H1 (cell line): ENCODE results near the gene MLN. TPM values are rescaled to one million over a fixed set of nuclear protein-coding genes. Genes with fewer than 3 reads are reported as not detected.

Experiments used
- GTF2F1 ChIP-seq: IDR thresholded peaks from 2 replicates; pipeline ENCODE4 v1.6.1; 2012; ENCODE audit warnings: low read depth, low read length, improper control_type of control experiment, borderline replicate concordance
- polyA plus RNA-seq, 7 experiments: library from polyadenylated mRNA; depleted of rRNA in 3 of 7; stranded (reverse) in 5 of 7; unstranded in 2 of 7; fragments of >200 nt in 5 of 7; fragments of 200-250 nt in 2 of 7; gene quantifications; 1 replicate in 5 of 7; 2 replicates in 1 of 7; 4 replicates in 1 of 7; pipeline versions ENCODE4 v1.2.1 to v1.2.3, GENCODE V29; 2011 to 2013; ENCODE audit warnings: missing spikeins in 2 of 7, mixed read lengths in 2 of 7
- total RNA-seq: library from RNA; stranded (reverse); fragmentation: NEBNext Ultra II Directional; extraction: Animal tissue kit (Norgen Biotek cat#: 25700); gene quantifications from 2 replicates; pipeline ENCODE4 v1.2.1, GENCODE V29; 2021
- TF ChIP-seq, protein P1 (sequence below): fragments of 300-600 bp; sonication (generic); IDR thresholded peaks from 2 replicates; pipeline ENCODE4 v1.7.1; 2012; ENCODE audit warnings: low read length, moderate library complexity, mild to moderate bottlenecking, inconsistent platforms; ENCODE audit not compliant: insufficient replicate concordance
- TF ChIP-seq, protein P2 (sequence below), 3 experiments: IDR thresholded peaks; 1 replicate in 2 of 3; 2 replicates in 1 of 3; pipeline versions ENCODE4 v1.5.1 to v1.6.1; 2011; ENCODE audit warnings: low read length in 3 of 3, mild to moderate bottlenecking in 3 of 3, inconsistent platforms in 2 of 3, low read depth in 1 of 3, moderate library complexity in 1 of 3; ENCODE audit not compliant: insufficient read depth in 1 of 3; ENCODE audit errors: control extremely low read depth in 1 of 3

Gene MLN
- total and polyA plus RNA-seq, 2 of the 8 experiments (the other 6 are each of a cell fraction or from before 2014, with no cell fraction given), result not detected

DNA sequence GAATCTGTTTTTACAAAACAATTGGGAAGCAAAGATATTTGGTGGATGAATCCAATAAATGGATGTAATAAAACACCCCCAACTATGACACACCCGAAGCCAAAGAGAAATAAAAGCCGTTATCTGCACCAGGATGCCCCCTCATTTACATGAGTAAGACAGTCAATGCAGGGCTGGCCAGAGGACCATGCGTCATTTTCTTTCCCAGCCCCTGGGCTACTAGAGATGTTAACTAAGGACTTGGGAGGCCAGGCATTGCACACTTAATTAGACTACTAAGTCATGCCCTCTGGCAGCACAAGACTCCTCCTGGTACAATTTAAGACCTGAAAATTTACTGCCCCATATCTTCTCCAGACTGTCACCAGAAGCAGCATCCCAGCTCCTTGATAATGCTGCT lies 18.0 kb downstream of the MLN start (continued):
- TF ChIP-seq, protein P1, sequence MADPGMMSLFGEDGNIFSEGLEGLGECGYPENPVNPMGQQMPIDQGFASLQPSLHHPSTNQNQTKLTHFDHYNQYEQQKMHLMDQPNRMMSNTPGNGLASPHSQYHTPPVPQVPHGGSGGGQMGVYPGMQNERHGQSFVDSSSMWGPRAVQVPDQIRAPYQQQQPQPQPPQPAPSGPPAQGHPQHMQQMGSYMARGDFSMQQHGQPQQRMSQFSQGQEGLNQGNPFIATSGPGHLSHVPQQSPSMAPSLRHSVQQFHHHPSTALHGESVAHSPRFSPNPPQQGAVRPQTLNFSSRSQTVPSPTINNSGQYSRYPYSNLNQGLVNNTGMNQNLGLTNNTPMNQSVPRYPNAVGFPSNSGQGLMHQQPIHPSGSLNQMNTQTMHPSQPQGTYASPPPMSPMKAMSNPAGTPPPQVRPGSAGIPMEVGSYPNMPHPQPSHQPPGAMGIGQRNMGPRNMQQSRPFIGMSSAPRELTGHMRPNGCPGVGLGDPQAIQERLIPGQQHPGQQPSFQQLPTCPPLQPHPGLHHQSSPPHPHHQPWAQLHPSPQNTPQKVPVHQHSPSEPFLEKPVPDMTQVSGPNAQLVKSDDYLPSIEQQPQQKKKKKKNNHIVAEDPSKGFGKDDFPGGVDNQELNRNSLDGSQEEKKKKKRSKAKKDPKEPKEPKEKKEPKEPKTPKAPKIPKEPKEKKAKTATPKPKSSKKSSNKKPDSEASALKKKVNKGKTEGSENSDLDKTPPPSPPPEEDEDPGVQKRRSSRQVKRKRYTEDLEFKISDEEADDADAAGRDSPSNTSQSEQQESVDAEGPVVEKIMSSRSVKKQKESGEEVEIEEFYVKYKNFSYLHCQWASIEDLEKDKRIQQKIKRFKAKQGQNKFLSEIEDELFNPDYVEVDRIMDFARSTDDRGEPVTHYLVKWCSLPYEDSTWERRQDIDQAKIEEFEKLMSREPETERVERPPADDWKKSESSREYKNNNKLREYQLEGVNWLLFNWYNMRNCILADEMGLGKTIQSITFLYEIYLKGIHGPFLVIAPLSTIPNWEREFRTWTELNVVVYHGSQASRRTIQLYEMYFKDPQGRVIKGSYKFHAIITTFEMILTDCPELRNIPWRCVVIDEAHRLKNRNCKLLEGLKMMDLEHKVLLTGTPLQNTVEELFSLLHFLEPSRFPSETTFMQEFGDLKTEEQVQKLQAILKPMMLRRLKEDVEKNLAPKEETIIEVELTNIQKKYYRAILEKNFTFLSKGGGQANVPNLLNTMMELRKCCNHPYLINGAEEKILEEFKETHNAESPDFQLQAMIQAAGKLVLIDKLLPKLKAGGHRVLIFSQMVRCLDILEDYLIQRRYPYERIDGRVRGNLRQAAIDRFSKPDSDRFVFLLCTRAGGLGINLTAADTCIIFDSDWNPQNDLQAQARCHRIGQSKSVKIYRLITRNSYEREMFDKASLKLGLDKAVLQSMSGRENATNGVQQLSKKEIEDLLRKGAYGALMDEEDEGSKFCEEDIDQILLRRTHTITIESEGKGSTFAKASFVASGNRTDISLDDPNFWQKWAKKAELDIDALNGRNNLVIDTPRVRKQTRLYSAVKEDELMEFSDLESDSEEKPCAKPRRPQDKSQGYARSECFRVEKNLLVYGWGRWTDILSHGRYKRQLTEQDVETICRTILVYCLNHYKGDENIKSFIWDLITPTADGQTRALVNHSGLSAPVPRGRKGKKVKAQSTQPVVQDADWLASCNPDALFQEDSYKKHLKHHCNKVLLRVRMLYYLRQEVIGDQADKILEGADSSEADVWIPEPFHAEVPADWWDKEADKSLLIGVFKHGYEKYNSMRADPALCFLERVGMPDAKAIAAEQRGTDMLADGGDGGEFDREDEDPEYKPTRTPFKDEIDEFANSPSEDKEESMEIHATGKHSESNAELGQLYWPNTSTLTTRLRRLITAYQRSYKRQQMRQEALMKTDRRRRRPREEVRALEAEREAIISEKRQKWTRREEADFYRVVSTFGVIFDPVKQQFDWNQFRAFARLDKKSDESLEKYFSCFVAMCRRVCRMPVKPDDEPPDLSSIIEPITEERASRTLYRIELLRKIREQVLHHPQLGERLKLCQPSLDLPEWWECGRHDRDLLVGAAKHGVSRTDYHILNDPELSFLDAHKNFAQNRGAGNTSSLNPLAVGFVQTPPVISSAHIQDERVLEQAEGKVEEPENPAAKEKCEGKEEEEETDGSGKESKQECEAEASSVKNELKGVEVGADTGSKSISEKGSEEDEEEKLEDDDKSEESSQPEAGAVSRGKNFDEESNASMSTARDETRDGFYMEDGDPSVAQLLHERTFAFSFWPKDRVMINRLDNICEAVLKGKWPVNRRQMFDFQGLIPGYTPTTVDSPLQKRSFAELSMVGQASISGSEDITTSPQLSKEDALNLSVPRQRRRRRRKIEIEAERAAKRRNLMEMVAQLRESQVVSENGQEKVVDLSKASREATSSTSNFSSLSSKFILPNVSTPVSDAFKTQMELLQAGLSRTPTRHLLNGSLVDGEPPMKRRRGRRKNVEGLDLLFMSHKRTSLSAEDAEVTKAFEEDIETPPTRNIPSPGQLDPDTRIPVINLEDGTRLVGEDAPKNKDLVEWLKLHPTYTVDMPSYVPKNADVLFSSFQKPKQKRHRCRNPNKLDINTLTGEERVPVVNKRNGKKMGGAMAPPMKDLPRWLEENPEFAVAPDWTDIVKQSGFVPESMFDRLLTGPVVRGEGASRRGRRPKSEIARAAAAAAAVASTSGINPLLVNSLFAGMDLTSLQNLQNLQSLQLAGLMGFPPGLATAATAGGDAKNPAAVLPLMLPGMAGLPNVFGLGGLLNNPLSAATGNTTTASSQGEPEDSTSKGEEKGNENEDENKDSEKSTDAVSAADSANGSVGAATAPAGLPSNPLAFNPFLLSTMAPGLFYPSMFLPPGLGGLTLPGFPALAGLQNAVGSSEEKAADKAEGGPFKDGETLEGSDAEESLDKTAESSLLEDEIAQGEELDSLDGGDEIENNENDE, result no peak
- TF ChIP-seq, protein P2, sequence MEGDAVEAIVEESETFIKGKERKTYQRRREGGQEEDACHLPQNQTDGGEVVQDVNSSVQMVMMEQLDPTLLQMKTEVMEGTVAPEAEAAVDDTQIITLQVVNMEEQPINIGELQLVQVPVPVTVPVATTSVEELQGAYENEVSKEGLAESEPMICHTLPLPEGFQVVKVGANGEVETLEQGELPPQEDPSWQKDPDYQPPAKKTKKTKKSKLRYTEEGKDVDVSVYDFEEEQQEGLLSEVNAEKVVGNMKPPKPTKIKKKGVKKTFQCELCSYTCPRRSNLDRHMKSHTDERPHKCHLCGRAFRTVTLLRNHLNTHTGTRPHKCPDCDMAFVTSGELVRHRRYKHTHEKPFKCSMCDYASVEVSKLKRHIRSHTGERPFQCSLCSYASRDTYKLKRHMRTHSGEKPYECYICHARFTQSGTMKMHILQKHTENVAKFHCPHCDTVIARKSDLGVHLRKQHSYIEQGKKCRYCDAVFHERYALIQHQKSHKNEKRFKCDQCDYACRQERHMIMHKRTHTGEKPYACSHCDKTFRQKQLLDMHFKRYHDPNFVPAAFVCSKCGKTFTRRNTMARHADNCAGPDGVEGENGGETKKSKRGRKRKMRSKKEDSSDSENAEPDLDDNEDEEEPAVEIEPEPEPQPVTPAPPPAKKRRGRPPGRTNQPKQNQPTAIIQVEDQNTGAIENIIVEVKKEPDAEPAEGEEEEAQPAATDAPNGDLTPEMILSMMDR (IDR thresholded peaks at IDR 0.05; ENCODE audit: control extremely low read depth in 1 of 3, insufficient read depth in 1 of 3, low read depth in 1 of 3, low read length in 3 of 3), result no peak
- no peak for TF ChIP-seq GTF2F1
